Activated CD4-positive, alpha-beta T cell treated with anti-CD3 and anti-CD28 coated beads, Interleukin-2, amount 50 U/mL, for 48 hours (primary cell): ENCODE measurements around the gene COCH.
"Not testable (repeated sequence)": the region's sequence is repeated elsewhere in the genome, so short reads cannot be mapped to it uniquely, and the experiment has no call there.

Source experiments
- DNase-seq, 2 experiments: peaks; one replicate each; pipeline ENCODE4 v3.0.0-alpha.2; 2020

COCH gene

DNA sequence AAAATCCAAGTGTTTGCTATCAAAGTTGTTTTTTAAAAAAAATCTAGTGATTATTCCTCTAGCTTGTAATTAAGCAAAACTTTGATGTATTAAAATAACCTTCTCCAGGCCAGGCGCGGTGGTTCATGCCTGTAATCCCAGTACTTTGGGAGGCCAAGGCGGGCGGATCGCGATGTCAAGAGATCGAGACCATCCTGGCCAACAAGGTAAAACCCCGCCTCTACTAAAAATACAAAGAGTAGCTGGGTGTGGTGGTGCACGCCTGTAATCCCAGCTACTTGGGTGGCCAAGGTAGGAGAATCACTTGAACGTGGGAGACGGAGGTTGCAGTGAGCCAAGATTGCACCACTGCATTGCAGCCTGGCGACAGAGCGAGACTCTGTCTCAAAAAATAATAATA is 59.6 kb downstream of the COCH start:
- not testable (repeated sequence) for DNase-seq

DNA sequence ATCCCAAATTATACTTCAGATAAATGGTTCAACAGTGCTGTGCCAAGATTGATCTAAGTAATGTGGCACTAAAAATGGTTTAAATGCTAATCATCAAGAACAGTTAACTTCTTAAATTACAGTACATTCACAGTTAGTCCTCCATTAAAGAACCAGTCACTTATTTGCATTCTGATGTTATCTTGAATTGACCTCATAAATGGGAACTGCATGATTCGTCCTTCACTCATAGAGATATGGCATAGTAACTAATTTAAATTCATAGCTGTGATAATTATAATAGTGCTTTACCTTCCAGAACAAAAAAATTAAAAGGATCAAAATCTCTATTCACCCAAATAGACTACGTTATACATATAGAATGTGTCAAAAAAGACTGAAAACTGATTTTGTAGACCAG is 61.1 kb downstream of the COCH start:
- DNase-seq: no peak

DNA sequence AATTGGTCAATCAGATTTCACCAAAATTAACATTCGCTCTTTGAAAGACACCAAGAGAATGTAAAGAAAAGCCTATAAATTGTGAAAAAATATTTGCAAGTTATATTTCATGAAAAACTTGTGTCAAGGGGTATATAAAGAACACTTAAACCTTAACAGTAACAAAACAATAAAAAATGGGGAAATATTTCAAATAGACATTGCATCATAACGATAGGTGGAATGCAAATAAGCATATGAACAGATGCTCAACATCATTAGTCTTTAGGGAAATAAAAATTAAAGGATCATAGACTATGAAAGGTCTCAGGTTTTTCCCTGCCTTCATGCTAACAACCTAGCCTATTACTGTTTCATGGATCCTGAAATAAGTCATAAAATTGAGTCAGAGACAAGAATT is 64.3 kb downstream of the COCH start:
- no peak for DNase-seq
